A549 treated with GW870086 at 1 μM for 4 hours (cell line): ENCODE measurements around the gene RGS16. TPM values are rescaled to one million over a fixed set of nuclear protein-coding genes. Genes with fewer than 3 reads are reported as not detected.

ENCODE experiments used
- total RNA-seq: library from RNA; stranded (reverse); fragments of 200-300 nt; extraction: Qiagen RNA extraction; gene quantifications from 5 replicates; pipeline ENCODE4 v1.2.3, GENCODE V29; 2022; ENCODE audit warnings: low read depth

RGS16 gene
- 0.23 to 0.30 TPM (median 0.29 TPM) in 5 replicates for total RNA-seq

GRCh38 chr1:182604175-182605164 lies at the start of gene RGS16:
Gene RGS16, minus strand, starts transcription at chr1:182604389. Its CDS starts 130 bp downstream, at chr1:182604259.

GRCh38 chr1:182588500-182589396 lies 15.4 kb downstream of the RGS16 start, which contains the start of gene RNASEL:
Gene RNASEL, minus strand, starts transcription at chr1:182589256. Its CDS starts 2,450 bp downstream, at chr1:182586806.

Other genes starting within 250 kb of the RGS16 start
- gene GLUL, start 212.6 kb downstream of the RGS16 start, total RNA-seq = 13.5 to 21.2 TPM (median 18.3 TPM) in 5 replicates
- gene TEDDM1, start 203.7 kb downstream of the RGS16 start, total RNA-seq = not detected in 5 replicates
- gene RGSL1, start 154.2 kb downstream of the RGS16 start, total RNA-seq = not detected in 5 replicates
- gene RNASEL, start 15.1 kb downstream of the RGS16 start, total RNA-seq = 1.1 to 2.3 TPM (median 2.1 TPM) in 5 replicates
- gene RGS8, start 80.2 kb upstream of the RGS16 start, total RNA-seq = not detected in 5 replicates
- gene NPL, start 185.4 kb upstream of the RGS16 start, total RNA-seq = 0.40 to 1.3 TPM (median 0.75 TPM) in 5 replicates
- 153 to 176 TPM (median 161 TPM) in 5 replicates for gene DHX9, start 235.0 kb upstream of the RGS16 start, total RNA-seq